Subcutaneous preadipocyte (primary cell): ENCODE data around the gene ZSWIM9. TPM values are rescaled to one million over a fixed set of nuclear protein-coding genes. Genes with fewer than 3 reads are reported as not detected.

Experiments used
- total RNA-seq: library from RNA; depleted of rRNA; stranded (reverse); fragments of >200 nt; gene quantifications from 2 replicates; pipeline ENCODE4 v1.2.3, GENCODE V29; 2012

ZSWIM9 gene
- total RNA-seq, result 1.1 and 1.8 TPM in 2 replicates

GRCh38 chr19:48169939-48170803 is at the start of gene ZSWIM9, which contains the start of gene LIG1:
Gene ZSWIM9 (plus strand): TSS chr19:48170680. CDS start chr19:48171803, 1,123 bp downstream.
Gene LIG1 (minus strand): TSS chr19:48170344. CDS start chr19:48165566, 4,778 bp downstream.

Other genes starting within 250 kb of the ZSWIM9 start
- not detected in 2 replicates for gene BSPH1, start 178.5 kb upstream of the ZSWIM9 start, total RNA-seq
- gene ELSPBP1, start 176.0 kb upstream of the ZSWIM9 start, total RNA-seq, result not detected in 2 replicates
- gene CABP5, start 126.6 kb upstream of the ZSWIM9 start, total RNA-seq, result not detected in 2 replicates
- 1.8 and 2.2 TPM in 2 replicates for gene PLA2G4C, start 59.9 kb upstream of the ZSWIM9 start, total RNA-seq
- 34.9 and 51.2 TPM in 2 replicates for gene LIG1, start 336 bp upstream of the ZSWIM9 start, total RNA-seq
- 10.7 and 14.9 TPM in 2 replicates for gene CARD8, start 85.2 kb downstream of the ZSWIM9 start, total RNA-seq
- under 0.01 and 0.39 TPM in 2 replicates for gene ZNF114, start 99.4 kb downstream of the ZSWIM9 start, total RNA-seq
- gene EMP3, start 154.9 kb downstream of the ZSWIM9 start, total RNA-seq, result 345 and 381 TPM in 2 replicates
- 5.1 and 5.7 TPM in 2 replicates for gene TMEM143, start 193.3 kb downstream of the ZSWIM9 start, total RNA-seq
- not detected in 2 replicates for gene SYNGR4, start 193.7 kb downstream of the ZSWIM9 start, total RNA-seq
- gene KDELR1, start 220.9 kb downstream of the ZSWIM9 start, total RNA-seq, result 84.9 and 89.1 TPM in 2 replicates
- gene GRIN2D, start 223.0 kb downstream of the ZSWIM9 start, total RNA-seq, result 0.37 and 0.78 TPM in 2 replicates